Measurements from ENCODE around the gene VDAC1.
"Not testable (repeated sequence)": the region's sequence is repeated elsewhere in the genome, so short reads cannot be mapped to it uniquely, and the experiment has no call there.

The VDAC1 gene

DNA sequence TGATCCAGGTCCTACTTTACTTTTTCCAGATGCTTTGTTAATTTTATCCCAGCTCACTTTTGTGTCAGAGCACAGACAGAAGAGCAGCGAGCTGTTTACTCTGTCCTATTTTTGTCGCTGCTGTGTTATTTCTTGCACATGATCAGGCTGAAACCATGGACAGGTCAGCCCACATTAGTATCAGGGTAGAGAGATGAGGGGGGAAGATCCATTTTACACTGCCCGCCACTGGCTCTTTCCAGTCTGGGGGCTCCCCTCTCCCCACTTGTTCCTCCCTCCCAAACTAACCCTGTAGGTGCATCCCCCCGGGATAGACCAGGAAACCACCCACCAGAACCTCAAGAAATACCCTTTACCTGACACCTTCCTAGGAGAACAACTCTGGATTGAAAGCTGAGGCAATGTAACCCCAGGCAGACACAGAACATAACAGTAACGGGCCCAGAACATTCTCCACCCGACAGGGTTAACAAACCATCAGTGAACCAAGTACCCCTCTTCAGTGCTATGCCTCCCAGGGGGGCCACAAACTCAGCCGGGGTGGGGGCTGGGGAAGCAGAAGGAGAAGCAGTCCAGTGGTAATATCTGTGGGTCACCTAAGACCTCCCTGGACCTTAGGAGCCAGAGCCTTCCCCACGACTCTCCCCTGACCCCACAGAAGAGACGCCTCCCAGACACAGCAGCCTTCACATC, 10.3 kb downstream of the VDAC1 start:
- FAIRE-seq, result no peak

- no peak for FAIRE-seq
Observed at GRCh38 chr5:133993185-133993936, 11.4 kb downstream of the VDAC1 start.

DNA sequence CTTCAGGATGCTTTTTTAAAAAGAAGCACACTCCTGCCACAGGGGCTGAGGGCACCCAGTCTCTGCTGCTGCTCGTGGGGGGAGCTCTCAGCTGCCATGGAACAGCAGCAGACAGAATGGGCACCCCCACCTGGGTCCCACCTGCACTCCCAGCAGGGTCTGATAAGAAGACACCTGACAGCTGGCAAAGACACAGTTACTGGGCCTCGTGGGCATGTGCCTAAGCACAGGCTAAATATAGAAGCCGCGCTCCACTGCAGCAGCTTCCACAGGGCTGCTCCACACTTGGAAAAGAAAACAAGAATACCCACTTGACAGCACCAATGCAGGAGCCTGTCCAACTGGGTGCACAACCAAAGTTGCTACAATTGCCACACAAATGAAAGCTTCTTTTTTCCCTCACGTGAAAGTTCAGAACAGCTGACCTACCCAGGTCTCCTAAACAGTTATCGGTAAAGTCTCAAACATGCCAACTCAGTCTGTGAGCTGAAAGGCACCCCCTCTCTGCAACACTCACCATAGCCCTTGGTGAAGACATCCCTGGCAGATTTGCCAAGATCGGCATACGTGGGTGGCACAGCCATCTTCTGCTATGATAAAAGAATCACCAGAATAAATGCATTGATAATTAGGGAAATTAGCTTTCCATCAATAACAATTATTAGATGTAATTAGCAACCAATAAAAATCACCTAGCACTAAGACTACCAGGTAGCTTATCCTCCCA, 12.2 kb downstream of the VDAC1 start:
- FAIRE-seq, result no peak

DNA sequence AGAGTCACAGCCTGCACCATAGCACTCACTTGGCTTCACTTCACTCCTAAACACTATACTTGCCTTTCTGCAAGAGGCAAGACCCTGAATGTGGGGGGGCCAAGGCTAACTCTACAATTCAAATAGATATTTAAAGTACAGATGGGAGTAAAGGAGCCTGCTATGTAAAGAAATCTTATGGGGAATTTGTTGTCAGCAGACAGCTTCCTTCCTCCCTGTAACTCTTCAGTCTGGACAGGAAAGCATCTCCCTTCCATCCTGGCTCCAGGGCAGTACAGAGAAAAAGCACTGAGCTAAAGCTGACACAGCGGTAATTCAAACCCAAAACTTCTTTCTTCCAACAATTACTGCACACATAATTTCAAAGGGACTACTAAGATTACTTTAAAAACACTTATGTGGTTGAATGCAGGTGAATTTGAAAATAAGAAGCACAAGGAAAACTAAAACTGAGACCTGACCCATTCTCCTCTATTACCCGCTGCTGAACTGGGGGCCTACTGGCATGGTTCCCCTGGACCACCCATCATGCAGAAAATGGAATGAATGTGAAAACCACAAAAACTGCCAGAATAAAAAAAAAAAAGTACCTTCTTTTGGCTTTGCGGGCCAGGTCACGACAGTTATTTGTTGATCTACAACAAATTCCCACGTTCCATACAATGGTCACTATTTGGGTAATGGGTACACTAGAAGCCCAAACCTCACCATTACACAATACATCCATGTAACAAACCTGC, 13.4 kb downstream of the VDAC1 start:
- FAIRE-seq, result no peak

GRCh38 chr5:133990396-133990795, 14.4 kb downstream of the VDAC1 start:
- no peak for FAIRE-seq

- FAIRE-seq, result no peak
Observed at GRCh38 chr5:133985540-133986180, 19.1 kb downstream of the VDAC1 start.

DNA sequence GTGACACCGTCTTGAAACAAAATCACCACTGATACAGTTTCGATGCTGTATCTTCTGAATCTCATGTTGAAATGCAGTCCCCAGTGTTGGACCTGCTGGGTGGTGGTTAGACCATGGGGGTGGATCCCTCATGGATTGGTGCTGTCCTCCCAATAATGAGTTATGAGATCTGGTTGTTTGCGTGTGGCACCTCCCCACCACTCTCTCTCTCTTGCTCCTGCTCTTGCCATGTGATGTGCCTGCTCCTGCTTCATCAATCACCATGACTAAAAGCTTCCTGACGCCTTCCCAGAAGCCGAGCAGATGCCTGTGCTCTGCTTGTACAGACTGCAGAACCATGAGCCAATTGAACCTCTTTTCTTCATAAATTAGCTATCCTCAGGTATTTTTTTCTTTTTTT, 21.1 kb downstream of the VDAC1 start:
- no peak for FAIRE-seq

DNA sequence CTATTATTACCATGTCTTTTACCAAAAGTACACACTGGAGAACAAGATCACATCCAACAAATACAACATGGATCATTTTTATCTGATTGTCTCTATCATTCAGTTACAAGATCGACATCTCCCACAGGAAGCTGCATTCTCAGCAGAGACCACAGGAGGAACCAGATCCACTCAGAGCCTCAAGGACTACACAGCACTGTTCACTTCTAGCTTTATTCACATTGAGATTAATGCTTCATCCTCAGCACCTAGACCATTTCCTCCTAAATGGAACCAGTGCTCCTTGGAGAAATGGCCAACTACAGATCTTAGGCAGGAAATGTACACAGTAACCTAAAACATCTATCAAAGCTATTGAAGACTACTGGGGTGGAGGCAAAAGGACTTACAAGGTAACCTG, 23.1 kb downstream of the VDAC1 start:
- no peak for FAIRE-seq

DNA sequence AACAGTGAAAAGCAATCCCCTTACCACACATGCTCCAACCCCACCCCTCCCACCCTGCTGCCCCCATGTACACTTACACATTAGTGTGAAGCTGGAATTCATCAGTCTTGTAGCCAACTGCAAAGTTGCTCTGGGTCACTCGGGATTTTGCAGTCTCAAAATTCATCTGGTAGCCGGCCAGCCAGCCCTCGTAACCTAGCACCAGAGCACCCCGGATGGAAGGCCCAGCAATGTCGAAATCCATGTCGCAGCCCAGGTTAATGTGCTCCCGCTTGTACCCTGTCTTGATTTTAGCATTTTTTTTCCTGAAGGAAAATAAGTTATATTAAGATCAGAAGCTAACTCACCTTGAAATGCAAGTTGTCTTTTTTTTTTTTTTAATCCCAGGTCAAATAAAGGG, 24.1 kb downstream of the VDAC1 start:
- FAIRE-seq, result no peak

- FAIRE-seq, result no peak
Observed at GRCh38 chr5:133978943-133979342, 25.8 kb downstream of the VDAC1 start.

DNA sequence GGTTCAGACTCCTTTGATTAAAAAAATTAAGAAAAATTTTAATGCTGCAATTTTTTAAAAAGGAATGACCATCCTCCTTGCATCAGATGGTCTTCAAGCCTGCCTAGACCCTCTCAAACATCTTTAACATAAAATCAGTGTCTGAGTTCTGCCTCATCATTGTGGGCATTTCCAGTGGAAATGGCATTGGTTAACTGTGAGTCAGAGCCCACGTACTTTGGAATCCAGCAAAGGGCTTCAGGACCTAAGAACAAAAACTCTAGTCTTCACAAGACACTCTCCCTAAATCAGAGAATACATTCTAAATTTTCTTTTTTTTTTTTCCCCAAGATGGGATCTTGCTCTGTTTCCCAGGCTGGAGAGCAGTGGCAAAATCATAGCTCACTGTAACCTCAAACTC, 26.9 kb downstream of the VDAC1 start:
- FAIRE-seq, result no peak

DNA sequence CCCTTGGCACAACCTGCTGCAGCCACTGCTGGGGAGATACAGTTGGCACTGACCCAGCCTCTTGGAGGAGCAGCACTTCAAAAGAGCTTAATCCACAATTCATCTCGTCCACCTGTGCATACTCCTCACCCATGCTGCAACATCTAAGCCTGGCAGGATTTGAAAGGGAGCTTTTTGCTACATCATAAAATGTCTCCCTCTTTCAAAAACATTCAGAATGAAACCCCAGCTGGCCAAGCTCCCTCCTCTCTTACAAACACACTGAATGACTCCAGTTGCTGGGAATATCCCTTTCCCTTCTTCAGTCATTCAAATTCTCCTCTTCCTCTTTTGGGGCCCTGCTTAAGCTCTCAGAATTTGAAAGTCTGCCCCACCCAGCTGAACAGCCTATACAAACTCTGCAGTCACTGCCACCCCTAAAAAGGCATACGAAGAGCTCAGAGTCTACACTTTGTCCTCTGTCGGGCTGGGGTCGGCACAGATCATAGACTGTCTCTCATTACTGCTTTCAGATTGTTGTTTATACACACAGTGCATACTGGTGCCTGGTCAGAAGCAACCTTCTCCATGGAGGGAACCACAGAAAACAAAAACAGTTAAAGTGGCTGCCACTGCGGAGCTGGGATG, 27.5 kb downstream of the VDAC1 start:
- no peak for FAIRE-seq

- FAIRE-seq, result not testable (repeated sequence)
Observed at GRCh38 chr5:133975546-133975945, 29.2 kb downstream of the VDAC1 start.

DNA sequence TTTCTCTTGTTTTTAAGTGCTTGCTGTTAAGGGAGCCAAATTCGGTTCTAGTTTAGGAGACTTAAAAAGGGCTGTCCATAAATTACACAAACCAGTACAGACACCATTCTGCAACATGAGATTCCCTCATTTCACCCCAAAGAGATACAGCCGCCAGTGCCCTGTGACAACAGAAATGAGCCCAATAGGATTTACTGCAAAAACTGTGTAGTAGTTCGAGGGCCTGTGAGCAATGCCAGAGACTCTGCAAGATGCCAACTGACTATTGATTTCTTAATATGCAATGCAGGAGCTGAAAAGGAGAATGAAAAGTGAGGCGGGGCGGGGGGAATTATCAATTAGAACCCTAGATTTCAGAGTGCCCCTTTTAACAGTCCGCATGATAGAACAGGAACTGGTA, 30.6 kb downstream of the VDAC1 start:
- no peak for FAIRE-seq

GRCh38 chr5:133970325-133970909, 34.4 kb downstream of the VDAC1 start:
- no peak for FAIRE-seq

GRCh38 chr5:133969654-133970324, 35.0 kb downstream of the VDAC1 start:
- no peak for FAIRE-seq

- FAIRE-seq, result peak; percentile 98
Observed at GRCh38 chr5:133968204-133968980, 36.4 kb downstream of the VDAC1 start, which contains the start of gene C5orf15. C5orf15 (minus strand) TSS chr5:133968625; CDS start chr5:133968584, 41 bp downstream.

DNA sequence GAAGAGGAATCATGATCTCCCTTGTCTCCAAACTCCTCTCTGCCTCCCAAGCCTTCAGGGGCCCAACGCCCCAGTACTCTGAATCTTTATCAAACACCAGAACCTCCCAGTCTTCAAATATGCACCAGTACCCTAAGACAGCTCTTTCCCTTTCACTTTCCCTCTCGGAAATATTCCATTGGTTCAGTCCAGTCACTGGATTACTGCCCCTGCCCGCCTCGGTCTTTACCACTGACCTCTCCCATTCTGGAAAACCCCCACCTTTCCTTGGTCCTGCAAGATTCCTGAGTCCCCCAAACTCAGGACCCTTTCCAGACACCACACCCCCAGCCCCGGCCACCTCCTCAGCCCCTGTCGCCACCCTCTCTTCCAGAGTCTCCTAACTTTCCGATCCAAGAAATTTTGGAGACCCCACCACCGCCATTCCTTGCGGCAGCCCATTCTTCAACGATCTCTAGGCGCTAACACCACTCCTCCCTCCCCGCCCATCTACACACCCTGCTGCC, 37.0 kb downstream of the VDAC1 start:
- FAIRE-seq, result no peak

GRCh38 chr5:133967124-133967523, 37.7 kb downstream of the VDAC1 start:
- FAIRE-seq, result no peak

DNA sequence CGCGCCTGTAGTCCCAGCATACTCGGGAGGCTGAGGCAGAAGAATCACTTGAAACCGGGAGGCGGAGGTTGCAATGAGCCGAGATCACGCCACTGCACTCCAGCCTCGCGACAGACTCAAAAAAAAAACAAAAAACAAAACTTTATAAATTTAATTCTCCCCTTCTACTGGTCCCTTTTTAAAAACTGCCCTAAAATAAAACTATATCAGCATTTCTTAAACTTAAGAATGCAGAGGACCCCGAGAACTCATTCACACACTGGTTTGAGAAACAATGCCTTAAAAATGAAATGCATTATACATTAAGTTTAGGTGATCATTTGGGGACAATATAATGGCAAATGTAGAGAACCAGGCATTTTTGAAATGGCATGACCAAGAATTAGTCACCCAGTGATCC, 38.7 kb downstream of the VDAC1 start:
- no peak for FAIRE-seq

Measured in G401.6 (cell line).